ENCODE data around the gene ETFA.

ETFA gene

DNA sequence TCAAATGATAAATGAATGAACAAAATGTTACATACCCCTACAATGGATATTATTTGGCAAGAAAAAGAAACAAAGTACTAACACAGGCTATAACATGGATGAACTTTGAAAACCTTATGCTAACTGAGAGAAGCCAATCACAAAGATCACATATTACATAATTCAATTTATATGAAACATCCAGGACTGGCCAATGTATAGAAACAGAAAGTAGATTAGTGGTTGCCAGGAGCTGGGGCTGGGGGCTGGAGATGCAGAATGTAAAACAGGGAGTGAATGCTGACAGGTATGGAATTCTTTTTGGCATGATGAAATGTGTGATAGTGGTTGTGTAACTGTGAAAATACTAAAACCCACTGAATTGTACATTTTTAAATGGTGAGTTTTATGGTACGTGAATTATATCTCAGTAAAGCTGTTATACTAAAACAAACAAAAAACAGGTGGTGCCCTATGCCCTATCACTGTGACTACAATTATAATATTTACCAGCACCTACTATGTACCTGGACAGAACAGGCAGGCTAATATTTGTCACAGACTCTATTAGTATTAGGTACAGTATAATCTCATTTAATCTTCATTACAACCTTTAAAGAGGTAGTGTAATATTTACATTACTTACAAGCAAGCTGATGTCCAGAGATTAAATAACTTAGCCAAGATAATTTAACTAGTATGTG is 90.0 kb downstream of the ETFA start:
- H3K4me3 ChIP-seq (replicated peaks; ENCODE audit: low read depth, low read length): no peak overlapping the region
- TF ChIP-seq, protein P1, sequence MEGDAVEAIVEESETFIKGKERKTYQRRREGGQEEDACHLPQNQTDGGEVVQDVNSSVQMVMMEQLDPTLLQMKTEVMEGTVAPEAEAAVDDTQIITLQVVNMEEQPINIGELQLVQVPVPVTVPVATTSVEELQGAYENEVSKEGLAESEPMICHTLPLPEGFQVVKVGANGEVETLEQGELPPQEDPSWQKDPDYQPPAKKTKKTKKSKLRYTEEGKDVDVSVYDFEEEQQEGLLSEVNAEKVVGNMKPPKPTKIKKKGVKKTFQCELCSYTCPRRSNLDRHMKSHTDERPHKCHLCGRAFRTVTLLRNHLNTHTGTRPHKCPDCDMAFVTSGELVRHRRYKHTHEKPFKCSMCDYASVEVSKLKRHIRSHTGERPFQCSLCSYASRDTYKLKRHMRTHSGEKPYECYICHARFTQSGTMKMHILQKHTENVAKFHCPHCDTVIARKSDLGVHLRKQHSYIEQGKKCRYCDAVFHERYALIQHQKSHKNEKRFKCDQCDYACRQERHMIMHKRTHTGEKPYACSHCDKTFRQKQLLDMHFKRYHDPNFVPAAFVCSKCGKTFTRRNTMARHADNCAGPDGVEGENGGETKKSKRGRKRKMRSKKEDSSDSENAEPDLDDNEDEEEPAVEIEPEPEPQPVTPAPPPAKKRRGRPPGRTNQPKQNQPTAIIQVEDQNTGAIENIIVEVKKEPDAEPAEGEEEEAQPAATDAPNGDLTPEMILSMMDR (IDR thresholded peaks at IDR 0.05; ENCODE audit: low read depth, low read length, missing control alignments): no peak
- no peak for DNase-seq (ENCODE audit: extremely low read depth, low read depth)

DNA sequence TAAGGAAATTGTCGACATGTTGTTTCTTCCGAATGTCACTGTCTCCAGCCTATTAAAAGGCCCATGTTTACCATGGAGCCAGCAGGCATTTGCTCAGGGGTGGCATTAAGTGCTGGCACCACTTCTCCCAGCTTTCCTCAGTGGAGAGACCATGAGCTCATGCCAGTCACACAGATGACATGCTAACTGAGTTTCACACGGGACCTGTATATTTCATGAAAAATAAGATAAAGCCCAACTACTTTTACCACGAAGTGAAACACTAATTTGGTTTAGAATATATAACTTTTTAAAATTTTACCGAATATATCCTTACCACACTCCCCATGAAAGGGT is 93.4 kb downstream of the ETFA start:
- DNase-seq (ENCODE audit: extremely low read depth, low read depth): no peak
- no peak overlapping the region for H3K4me3 ChIP-seq (replicated peaks; ENCODE audit: low read depth, low read length)
- TF ChIP-seq, protein P1 (IDR thresholded peaks at IDR 0.05; ENCODE audit: low read depth, low read length, missing control alignments): no peak

DNA sequence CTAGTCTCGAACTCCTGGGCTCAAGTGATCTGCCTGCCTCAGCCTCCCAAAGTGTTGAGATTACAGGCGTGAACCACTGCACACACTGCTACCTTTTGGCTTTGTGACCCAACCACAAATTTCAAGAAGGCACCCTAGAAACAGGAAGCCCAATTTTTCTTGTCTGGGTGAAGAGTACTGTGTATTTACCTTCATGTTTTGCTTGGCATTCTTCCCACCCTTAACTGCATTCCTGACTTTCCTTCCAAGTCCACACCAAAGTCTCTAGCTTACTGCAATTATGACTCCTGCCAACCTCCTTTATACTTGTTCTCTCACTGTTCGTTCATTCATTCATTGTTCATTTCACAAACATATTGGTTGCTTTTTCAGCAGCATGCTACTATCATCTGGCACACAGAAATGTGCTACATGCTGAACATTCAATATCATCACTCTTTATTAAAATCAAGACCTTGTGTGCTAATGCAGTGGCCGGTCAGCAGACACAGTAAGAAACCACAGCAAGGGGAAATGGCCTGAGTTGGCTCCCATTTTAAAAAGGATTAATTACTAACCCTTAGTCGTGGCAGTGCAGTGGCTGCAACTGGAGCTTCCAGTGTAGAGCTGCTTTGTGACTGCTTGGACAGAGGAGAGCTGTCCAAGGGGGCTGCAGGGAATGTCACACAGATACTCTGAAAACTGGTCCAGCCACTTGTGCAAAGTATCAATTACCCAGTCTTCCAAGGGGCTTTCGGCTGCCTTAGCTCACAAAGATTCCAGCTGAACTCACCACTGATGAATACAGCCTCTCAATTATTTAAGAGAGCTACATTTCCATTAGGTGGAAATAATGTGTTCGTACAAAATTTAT is 94.0 kb downstream of the ETFA start:
- H3K4me3 ChIP-seq (replicated peaks; ENCODE audit: low read depth, low read length): no peak overlapping the region
- TF ChIP-seq, protein P1 (IDR thresholded peaks at IDR 0.05; ENCODE audit: low read depth, low read length, missing control alignments): no peak
- DNase-seq (ENCODE audit: extremely low read depth, low read depth): no peak

DNA sequence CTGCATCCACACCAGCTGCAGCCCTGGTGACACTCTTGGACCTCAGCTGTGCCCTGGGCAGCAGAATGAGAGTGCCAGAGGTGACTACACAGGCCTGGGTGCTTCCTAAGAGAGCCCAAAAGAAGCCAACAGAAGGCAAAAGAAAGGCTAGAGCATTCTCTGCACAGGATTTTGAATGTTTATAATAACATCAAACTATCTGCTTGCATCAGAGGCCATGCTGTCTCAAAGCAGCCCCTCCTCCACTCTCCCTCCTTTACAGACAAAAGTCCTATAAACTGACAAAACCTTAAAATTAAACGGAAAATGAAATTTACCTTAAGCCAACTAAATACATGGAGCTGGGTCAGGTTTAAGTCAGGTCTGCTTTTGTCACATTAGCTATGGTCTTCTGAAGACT is 95.6 kb downstream of the ETFA start:
- DNase-seq (ENCODE audit: extremely low read depth, low read depth): no peak

DNA sequence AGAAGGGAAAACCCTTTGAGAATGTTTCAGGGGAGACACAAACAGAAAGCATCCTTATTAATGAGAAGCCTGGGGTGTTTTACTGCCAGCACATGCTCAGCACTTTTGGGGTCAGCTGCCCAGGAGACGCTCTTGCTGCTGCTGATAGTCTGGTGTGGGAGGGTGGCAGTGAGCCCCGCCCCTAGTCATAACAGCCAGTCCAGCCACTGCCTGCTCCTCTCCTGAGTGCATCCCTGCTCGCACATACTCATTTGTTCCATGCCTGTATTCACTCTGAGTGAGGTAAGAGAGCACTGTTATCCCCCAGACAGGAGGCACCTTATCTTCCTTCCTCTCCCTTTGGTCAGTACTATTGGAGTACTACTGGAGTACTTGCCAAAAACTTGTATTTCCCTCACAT is 101.3 kb downstream of the ETFA start:
- TF ChIP-seq, protein P1 (IDR thresholded peaks at IDR 0.05; ENCODE audit: low read depth, low read length, missing control alignments): no peak
- no peak for DNase-seq (ENCODE audit: extremely low read depth, low read depth)
- no peak overlapping the region for H3K4me3 ChIP-seq (replicated peaks; ENCODE audit: low read depth, low read length)

More for the DNA sequence above, 95.6 kb downstream of the ETFA start:
- no peak overlapping the region for H3K4me3 ChIP-seq (replicated peaks; ENCODE audit: low read depth, low read length)
- TF ChIP-seq, protein P1 (IDR thresholded peaks at IDR 0.05; ENCODE audit: low read depth, low read length, missing control alignments): no peak

DNA sequence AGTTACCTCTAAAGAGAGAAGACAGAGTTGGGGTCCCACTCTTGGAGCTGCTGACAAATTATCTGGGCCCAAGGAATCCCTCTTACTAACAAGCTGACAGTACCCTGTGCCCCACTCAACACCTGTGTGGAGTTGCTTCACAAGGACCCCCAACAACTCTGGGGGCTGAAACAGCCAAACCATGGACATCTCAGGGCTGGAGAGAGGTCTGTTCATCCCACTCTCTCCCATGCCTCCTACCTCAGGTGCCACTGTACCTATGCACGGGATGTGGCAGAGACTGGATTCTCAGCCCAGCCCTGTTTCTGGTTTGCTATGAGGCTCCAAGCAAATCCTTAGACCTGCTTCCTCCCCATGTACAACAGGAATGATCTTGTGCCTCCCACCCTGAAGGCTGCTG is 101.7 kb downstream of the ETFA start:
- H3K4me3 ChIP-seq (replicated peaks; ENCODE audit: low read depth, low read length): no peak overlapping the region
- DNase-seq (ENCODE audit: extremely low read depth, low read depth): no peak
- TF ChIP-seq, protein P1 (IDR thresholded peaks at IDR 0.05; ENCODE audit: low read depth, low read length, missing control alignments): no peak

Data from HFF-Myc (cell line).